AG04449 (cell line): ENCODE results near the gene CLDN14.

Experiments used
- CTCF ChIA-PET: fragments of 350-600 bp; formaldehyde crosslinking; extraction: SDS; loops from one replicate; lab custom pipeline; 2021; ENCODE audit warnings: antibody characterized with exemption; lab: Yijun Ruan, JAX
- POLR2A ChIA-PET: fragments of 400-600, 350-600 bp; formaldehyde crosslinking; extraction: SDS; loops from one replicate; lab custom pipeline; 2020; ENCODE audit warnings: antibody characterized with exemption, inconsistent platforms; lab: Yijun Ruan, JAX
- DNase-seq: peaks from one replicate; pipeline ENCODE4 v3.0.0-alpha.2; 2010; ENCODE audit warnings: low read depth, low spot score
- H3K4me3 ChIP-seq: 2 replicates; pipeline ENCODE4 v1.5.1; 2011; ENCODE audit warnings: low read depth, mild to moderate bottlenecking, control low read depth, low read length
- TF ChIP-seq, protein P1 (sequence below): IDR thresholded peaks from one replicate; pipeline ENCODE4 v1.5.1; 2011; ENCODE audit warnings: mild to moderate bottlenecking, moderate library complexity, low read length, control low read depth, inconsistent platforms; ENCODE audit not compliant: insufficient read depth; ENCODE audit errors: missing control alignments

CLDN14 gene

DNA sequence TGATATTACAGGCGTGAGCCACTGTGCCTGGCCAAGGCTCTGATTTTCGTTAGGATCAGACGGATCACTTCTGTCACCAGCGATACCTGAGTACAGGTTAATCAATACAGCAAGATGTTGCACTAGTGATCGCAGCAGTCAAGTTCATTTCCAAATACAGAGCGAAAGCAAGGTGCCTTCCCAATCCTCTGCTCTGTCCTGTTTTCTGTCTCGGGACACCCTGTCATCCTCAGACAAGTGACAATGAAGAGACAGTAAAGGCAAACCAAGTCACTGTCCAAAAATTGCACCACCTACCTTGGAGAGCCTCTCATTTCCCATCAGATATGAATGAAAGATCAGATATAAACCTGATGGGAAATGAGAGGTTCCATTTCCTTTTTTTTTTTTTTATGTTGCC is 5.6 kb upstream of the CLDN14 start:
- H3K4me3 ChIP-seq: no peak overlapping the region
- ChIA-PET CTCF (no interaction called here), POLR2A (no interaction called here)
- TF ChIP-seq, protein P1, sequence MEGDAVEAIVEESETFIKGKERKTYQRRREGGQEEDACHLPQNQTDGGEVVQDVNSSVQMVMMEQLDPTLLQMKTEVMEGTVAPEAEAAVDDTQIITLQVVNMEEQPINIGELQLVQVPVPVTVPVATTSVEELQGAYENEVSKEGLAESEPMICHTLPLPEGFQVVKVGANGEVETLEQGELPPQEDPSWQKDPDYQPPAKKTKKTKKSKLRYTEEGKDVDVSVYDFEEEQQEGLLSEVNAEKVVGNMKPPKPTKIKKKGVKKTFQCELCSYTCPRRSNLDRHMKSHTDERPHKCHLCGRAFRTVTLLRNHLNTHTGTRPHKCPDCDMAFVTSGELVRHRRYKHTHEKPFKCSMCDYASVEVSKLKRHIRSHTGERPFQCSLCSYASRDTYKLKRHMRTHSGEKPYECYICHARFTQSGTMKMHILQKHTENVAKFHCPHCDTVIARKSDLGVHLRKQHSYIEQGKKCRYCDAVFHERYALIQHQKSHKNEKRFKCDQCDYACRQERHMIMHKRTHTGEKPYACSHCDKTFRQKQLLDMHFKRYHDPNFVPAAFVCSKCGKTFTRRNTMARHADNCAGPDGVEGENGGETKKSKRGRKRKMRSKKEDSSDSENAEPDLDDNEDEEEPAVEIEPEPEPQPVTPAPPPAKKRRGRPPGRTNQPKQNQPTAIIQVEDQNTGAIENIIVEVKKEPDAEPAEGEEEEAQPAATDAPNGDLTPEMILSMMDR: no peak
- no peak for DNase-seq

GRCh38 chr21:36483095-36483494 is 3.2 kb upstream of the CLDN14 start:
- POLR2A ChIA-PET: no interaction called here
- CTCF ChIA-PET: interaction anchor here (2.0 kb wide), 1 partner anchor 22 kb away, joined by 6 read pairs; no protein-coding TSS in a partner anchor
- no peak overlapping the region for H3K4me3 ChIP-seq
- no peak for DNase-seq
- TF ChIP-seq, protein P1: no peak

DNA sequence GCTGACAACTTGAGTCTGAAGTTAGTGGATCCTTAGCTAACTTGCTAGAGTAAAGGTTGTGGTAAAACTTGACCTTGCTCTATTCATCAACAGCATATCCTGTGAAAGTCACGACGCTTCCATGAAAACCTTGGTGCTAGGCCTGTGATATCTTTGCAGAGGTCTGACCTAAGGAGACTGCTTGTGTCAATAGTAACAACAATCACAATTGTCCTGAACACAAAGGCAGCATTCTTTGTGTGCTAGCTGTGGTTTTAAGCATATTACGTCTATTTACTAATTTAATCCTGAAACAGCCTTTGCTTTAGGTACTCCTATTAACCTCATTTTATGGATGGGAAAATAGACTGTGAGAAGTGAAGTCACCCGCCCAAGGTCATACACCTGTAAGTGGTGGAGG is 2.8 kb upstream of the CLDN14 start:
- H3K4me3 ChIP-seq: no peak overlapping the region
- TF ChIP-seq, protein P1: no peak
- no peak for DNase-seq
- ChIA-PET POLR2A (no interaction called here), CTCF (interaction anchor here (0.6 to 2.0 kb wide), 2 partner anchors 22 to 61 kb away, joined by 3 to 6 read pairs; no protein-coding TSS in a partner anchor)

DNA sequence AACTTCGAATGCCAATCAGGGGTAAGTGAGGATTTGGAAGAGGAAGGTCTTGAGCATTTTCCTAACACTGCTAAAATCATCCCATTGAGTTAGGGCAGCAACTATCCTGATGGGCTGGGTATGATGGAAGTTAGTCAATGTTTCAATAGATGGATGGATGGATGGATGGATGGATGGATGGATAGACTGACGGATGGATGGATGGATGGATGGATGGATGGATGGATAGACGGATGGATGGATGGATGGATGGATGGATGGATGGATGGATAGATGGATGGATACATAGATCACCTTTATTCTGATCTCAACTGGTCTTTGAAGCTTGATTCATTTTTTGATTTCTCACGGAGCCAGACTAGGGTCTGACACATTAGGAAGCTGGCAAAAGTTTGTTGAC is 2.3 kb upstream of the CLDN14 start:
- ChIA-PET CTCF (interaction anchor here (0.6 to 2.0 kb wide), 2 partner anchors 23 to 60 kb away, joined by 3 to 6 read pairs; no protein-coding TSS in a partner anchor), POLR2A (no interaction called here)
- TF ChIP-seq, protein P1: no peak

DNA sequence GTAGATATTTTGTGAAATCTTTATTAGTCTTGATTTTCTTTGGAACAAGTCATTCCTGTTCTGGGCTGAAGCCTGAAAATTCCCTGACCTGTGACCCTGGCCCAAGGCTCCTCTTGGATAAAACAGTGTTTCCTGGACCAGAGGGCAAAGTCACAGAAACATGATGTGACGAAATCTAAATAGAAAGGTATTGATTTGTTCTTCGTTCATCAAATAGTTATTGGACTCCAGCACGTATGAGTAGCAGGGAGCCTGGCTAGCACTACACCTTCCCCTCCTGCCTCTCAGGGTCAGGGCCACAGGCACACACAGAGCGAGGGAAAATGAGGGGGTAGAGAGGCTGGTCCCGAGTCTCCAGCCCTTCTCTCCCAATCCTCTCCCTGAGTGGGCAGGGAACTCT is 1.7 kb upstream of the CLDN14 start:
- no peak for DNase-seq
- ChIA-PET CTCF (no interaction called here), POLR2A (no interaction called here)
- no peak overlapping the region for H3K4me3 ChIP-seq
- TF ChIP-seq, protein P1: no peak

More for the DNA sequence above, 2.3 kb upstream of the CLDN14 start:
- no peak overlapping the region for H3K4me3 ChIP-seq
- DNase-seq: no peak

DNA sequence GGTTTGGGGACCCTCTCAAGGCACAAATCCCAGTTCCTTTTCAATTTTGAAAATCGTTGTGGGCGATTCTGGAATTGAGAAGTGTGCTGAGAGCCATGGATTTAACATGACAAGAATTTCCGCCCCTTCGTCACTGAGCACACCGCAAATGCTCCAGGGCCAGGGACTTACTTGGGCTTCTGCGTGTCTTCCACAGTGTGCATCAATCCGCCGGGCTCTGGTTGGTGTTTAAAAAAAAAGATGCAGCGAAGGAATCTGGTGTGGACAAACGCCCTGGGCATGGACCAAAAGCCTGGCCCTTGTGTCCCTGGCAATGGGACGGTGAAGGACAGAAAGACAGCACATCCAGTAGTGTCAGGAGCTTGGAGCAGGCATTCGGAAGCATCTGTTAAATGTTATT is 696 bp upstream of the CLDN14 start:
- no peak overlapping the region for H3K4me3 ChIP-seq
- TF ChIP-seq, protein P1: no peak
- POLR2A ChIA-PET: no interaction called here
- no peak for DNase-seq
- CTCF ChIA-PET: interaction anchor here (3.2 kb wide), 1 partner anchor 22 kb away, joined by 16 read pairs; no protein-coding TSS in a partner anchor
